GM19468 (cell line): ENCODE results near the gene PARD6B.
"Not testable (repeated sequence)": the region's sequence is repeated elsewhere in the genome, so short reads cannot be mapped to it uniquely, and the experiment has no call there.

Experiments used
- ATAC-seq: cut with Tn5 transposase; IDR thresholded peaks from one replicate; pipeline ENCODE4 v1.9.1; 2021; ENCODE audit warnings: mild to moderate bottlenecking, moderate library complexity, moderate number of reproducible peaks; ENCODE audit not compliant: unreplicated experiment; ENCODE audit errors: extremely low read depth

PARD6B gene

GRCh38 chr20:50731055-50731929 lies at the start of gene PARD6B:
TSS of gene PARD6B (plus strand) at chr20:50731580. CDS start at chr20:50731787, 207 bp downstream.
- peak; percentile 59 for ATAC-seq

- ATAC-seq = no peak
Measured at GRCh38 chr20:50682065-50682464, 49.3 kb upstream of the PARD6B start.

- no peak for ATAC-seq
Measured at GRCh38 chr20:50682947-50683530, 48.3 kb upstream of the PARD6B start.

- ATAC-seq = no peak
Measured at GRCh38 chr20:50683570-50683969, 47.8 kb upstream of the PARD6B start.

GRCh38 chr20:50686821-50687220 lies 44.6 kb upstream of the PARD6B start:
- no peak for ATAC-seq

- ATAC-seq = no peak
Measured at GRCh38 chr20:50688256-50688975, 43.0 kb upstream of the PARD6B start.

GRCh38 chr20:50689864-50690649 lies 41.3 kb upstream of the PARD6B start:
- ATAC-seq = no peak

GRCh38 chr20:50690650-50691572 lies 40.5 kb upstream of the PARD6B start, which contains the start of gene RIPOR3:
TSS of gene RIPOR3 (minus strand) at chr20:50691542. CDS start at chr20:50691128, 414 bp downstream.
- ATAC-seq = no peak

GRCh38 chr20:50691573-50692551 lies 39.5 kb upstream of the PARD6B start:
- ATAC-seq = no peak

- ATAC-seq = no peak
Measured at GRCh38 chr20:50692552-50692933, 38.8 kb upstream of the PARD6B start.

GRCh38 chr20:50693001-50693400 lies 38.4 kb upstream of the PARD6B start:
- no peak for ATAC-seq

GRCh38 chr20:50694379-50695134 lies 36.8 kb upstream of the PARD6B start:
- ATAC-seq = no peak

- ATAC-seq = no peak
Measured at GRCh38 chr20:50695135-50695872, 36.1 kb upstream of the PARD6B start.

- not testable (repeated sequence) for ATAC-seq
Measured at GRCh38 chr20:50698255-50698654, 33.1 kb upstream of the PARD6B start.

- no peak for ATAC-seq
Measured at GRCh38 chr20:50699688-50700087, 31.7 kb upstream of the PARD6B start.
